ENCODE measurements around the gene CYP2J2. TPM values are rescaled to one million over a fixed set of nuclear protein-coding genes. Genes with fewer than 3 reads are reported as not detected.
A peak's percentile ranks its signal among the peaks of the same experiment; 100 is the strongest.
"Not testable (repeated sequence)": the region's sequence is repeated elsewhere in the genome, so short reads cannot be mapped to it uniquely, and the experiment has no call there.

The CYP2J2 gene
- total RNA-seq, 3 donors from 2014 or later: 0.16 to 12.8 (median 8.3) TPM

- no peak for DNase-seq (ENCODE audit: low spot score in 2 of 2)
- no peaks in the 10 kb centered on the region for H3K4me1 ChIP-seq
- no peak overlapping the region for H3K27ac ChIP-seq
- H3K36me3 ChIP-seq: no peaks in the 10 kb centered on the region
- TF ChIP-seq POLR2A (IDR thresholded peaks at IDR 0.05): no peak
- TF ChIP-seq CTCF (IDR thresholded peaks at IDR 0.05): no peak
- no peak for TF ChIP-seq POLR2AphosphoS5 (IDR thresholded peaks at IDR 0.05)
- H3K4me3 ChIP-seq: no peak overlapping the region
- no peaks in the 10 kb centered on the region for H3K9me3 ChIP-seq
- H3K27me3 ChIP-seq: no peaks in the 10 kb centered on the region
- intact Hi-C loops (cut with DNase I; ENCODE audit: low total_unique reads): loop anchor here (5.0 kb wide), 1 partner anchor 1232 kb away; no protein-coding TSS in a partner anchor
These were observed 2.4 kb upstream of the CYP2J2 start for GRCh38 chr1:59928996-59929395.

GRCh38 chr1:59927213-59927612, 640 bp upstream of the CYP2J2 start:
- Histone ChIP-seq H3K36me3 (no peaks in the 10 kb centered on the region), H3K27me3 (no peaks in the 10 kb centered on the region), H3K4me3 (peak overlapping the region in 2 of 3 donors; percentile 67 to 78), H3K27ac (no peak overlapping the region), H3K4me1 (no peaks in the 10 kb centered on the region), H3K9me3 (no peaks in the 10 kb centered on the region)
- DNase-seq (ENCODE audit: low spot score in 2 of 2): no peak
- TF ChIP-seq POLR2A (IDR thresholded peaks at IDR 0.05) (no peak), CTCF (IDR thresholded peaks at IDR 0.05) (no peak), POLR2AphosphoS5 (IDR thresholded peaks at IDR 0.05) (no peak)
- intact Hi-C loops (cut with DNase I; ENCODE audit: low total_unique reads): loop anchor here (5.0 kb wide), 1 partner anchor 1230 kb away; no protein-coding TSS in a partner anchor

DNA sequence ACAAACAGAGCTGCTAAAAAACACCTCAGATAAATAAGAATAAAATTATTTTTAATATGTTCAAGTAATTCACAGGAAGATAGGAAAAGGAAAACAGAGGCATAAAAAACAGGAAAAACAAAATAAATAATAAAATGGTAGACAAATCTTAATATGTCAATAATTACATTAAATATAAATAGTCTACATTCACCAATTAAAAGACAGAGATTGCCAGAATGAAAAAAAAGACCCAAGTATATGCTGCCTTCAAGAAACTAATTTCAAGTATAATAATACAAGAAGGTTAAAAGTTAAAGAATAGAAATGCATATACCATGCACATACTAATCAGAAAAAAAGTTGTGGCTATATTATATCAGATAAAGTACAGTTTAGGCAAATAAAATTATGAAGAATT, 1.9 kb downstream of the CYP2J2 start:
- no peaks in the 10 kb centered on the region for H3K4me1 ChIP-seq
- DNase-seq (ENCODE audit: low spot score in 2 of 2): no peak
- intact Hi-C loops (cut with DNase I; ENCODE audit: low total_unique reads): loop anchor here (5.0 kb wide), 1 partner anchor 1227 kb away; no protein-coding TSS in a partner anchor
- no peak overlapping the region for H3K4me3 ChIP-seq
- TF ChIP-seq CTCF (IDR thresholded peaks at IDR 0.05): no peak
- TF ChIP-seq POLR2A (IDR thresholded peaks at IDR 0.05): no peak
- TF ChIP-seq POLR2AphosphoS5 (IDR thresholded peaks at IDR 0.05): no peak
- no peak overlapping the region for H3K27ac ChIP-seq
- no peaks in the 10 kb centered on the region for H3K36me3 ChIP-seq
- no peaks in the 10 kb centered on the region for H3K27me3 ChIP-seq
- H3K9me3 ChIP-seq: no peaks in the 10 kb centered on the region

- H3K4me3 ChIP-seq; H3K4me1 ChIP-seq; H3K36me3 ChIP-seq; H3K9me3 ChIP-seq; DNase-seq (ENCODE audit: low spot score in 2 of 2); H3K27ac ChIP-seq; H3K27me3 ChIP-seq; intact Hi-C loops (cut with DNase I; ENCODE audit: low total_unique reads): not testable (repeated sequence)
These were observed 5.2 kb downstream of the CYP2J2 start for GRCh38 chr1:59921258-59921899.

DNA sequence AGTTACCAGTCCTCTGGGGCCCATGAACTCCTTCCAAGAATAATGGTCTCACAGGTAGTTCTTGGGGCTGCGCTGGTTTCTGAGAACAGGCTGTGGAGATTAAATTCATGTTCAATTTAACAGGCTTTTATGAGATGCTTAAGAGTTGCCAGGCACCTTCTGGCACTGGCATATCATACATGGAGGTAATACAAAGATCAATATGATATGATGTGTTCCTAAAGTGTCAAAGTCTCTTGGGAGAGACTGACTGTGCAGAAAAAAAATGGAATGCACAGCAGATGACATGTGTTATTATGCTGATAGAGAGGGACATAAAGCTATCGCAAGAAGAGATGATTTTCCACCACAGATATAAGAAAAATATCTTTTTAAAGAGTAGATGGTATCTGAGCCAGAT, 6.8 kb downstream of the CYP2J2 start:
- intact Hi-C loops (cut with DNase I; ENCODE audit: low total_unique reads): loop anchor here (10.0 kb wide), 1 partner anchor 1845 kb away; no protein-coding TSS in a partner anchor
- no peak overlapping the region for H3K27ac ChIP-seq
- H3K27me3 ChIP-seq: no peaks in the 10 kb centered on the region
- TF ChIP-seq CTCF (IDR thresholded peaks at IDR 0.05) (no peak), POLR2A (IDR thresholded peaks at IDR 0.05) (no peak), POLR2AphosphoS5 (IDR thresholded peaks at IDR 0.05) (no peak)
- no peak overlapping the region for H3K4me3 ChIP-seq
- no peaks in the 10 kb centered on the region for H3K36me3 ChIP-seq
- H3K4me1 ChIP-seq: no peaks in the 10 kb centered on the region
- no peaks in the 10 kb centered on the region for H3K9me3 ChIP-seq
- no peak for DNase-seq (ENCODE audit: low spot score in 2 of 2)
